Measurements from ENCODE around the gene GNG3.
"Not testable (repeated sequence)": the region's sequence is repeated elsewhere in the genome, so short reads cannot be mapped to it uniquely, and the experiment has no call there.

GNG3 gene

GRCh38 chr11:62721994-62722393 is 14.5 kb downstream of the GNG3 start:
- DNase-seq: no peak

DNA sequence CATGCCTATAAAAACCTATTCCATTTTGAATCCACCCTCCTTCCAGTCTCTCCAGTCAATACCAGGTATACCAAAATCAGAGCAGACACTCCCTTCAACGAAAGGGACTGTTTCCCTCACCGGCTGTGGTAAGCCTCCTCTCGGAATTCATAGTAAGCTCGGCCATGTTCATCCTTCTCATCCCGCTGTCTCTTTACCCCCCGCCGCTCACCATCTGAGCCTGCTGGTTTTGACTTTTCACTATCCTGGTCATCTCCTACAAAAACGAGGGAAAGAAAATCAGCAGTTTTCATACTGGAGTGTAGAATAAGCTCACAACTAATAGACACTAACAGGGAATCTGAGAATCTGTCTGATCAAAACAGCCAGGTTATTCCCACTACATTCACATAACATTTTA is 16.7 kb downstream of the GNG3 start:
- no peak for DNase-seq

DNA sequence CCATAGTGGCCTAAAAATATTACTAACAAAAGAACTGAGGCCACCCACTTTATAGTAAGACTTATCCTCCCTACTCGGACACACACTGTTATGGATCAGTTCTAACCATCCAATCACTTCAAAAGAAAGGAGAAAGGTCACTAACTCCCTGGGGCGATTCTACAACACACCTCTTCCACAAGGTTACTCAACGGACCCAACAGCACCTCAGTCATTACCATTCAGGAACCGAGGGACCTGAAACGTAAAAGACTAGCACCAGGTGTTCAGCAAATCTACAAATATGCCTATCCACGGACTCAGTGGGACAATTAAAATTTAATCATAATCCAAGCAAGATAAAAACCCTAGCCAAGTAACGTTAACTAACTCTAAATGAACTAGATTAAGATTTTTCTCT is 18.2 kb downstream of the GNG3 start:
- DNase-seq: no peak

GRCh38 chr11:62726156-62726914 is 18.9 kb downstream of the GNG3 start:
- DNase-seq: no peak

GRCh38 chr11:62726915-62727164 is 19.4 kb downstream of the GNG3 start:
- no peak for DNase-seq

GRCh38 chr11:62727165-62727871 is 19.8 kb downstream of the GNG3 start, which contains the start of gene HNRNPUL2:
HNRNPUL2 (minus strand) TSS chr11:62727457; CDS start chr11:62727156, 301 bp downstream.
- peak; percentile 98 for DNase-seq

DNA sequence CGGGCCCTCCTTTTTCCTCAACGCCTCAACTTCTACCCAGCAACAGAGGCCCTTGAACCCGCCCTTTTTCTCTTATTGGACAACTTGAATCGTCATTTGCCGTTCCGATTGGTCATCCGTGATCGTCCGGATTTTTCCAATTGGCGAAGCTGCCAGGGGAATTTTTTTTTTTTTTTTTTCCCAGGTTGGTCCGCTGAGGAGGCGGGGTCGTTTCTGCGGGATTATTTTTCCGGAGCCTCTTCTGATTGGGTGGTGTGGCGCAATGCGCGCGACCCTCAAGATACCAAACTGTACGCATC is 20.3 kb downstream of the GNG3 start:
- DNase-seq: peak; percentile 91

DNA sequence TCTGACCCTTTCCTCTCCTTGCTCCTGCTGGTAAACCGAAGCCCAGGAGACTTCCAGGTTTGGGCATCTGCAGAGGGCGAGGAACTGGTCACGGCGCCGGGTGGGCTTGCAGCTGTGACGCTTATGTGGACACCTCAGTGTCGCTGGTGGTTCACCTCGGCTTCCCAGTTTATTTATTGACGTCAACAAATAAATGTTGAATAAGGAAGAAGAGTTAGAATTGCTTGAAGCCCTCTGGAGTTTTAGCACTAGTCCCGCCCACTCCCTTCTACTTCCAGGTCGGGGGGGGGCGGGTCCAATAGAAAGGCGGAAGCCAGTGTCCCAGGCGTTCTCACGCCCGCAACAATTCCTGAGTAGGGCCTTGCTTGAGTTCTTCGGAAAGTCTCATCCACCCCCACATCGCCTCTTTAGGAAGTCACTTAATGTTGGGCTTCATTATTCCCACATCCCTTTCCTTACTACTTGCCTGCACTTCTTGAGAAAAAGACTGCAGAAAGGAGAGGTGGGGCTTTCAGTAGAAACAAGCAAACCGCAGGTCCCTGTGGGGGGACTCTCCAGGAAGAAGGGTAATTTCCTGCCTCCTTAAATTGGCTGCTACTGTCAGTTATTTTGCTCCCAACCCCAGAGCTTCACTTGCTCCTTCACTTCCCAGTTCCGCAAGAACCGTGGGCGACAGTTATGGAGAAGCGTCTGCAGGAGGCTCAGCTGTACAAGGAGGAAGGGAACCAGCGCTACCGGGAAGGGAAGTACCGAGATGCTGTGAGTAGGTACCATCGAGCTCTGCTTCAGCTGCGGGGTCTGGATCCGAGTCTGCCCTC is 20.9 kb downstream of the GNG3 start, which contains the start of gene TTC9C:
TTC9C (plus strand) TSS at position 316 of the 818 bp plus-strand sequence; CDS start at position 679, 363 bp downstream.
- peak; percentile 92 for DNase-seq

GRCh38 chr11:62730076-62730475 is 22.6 kb downstream of the GNG3 start:
- not testable (repeated sequence) for DNase-seq

DNA sequence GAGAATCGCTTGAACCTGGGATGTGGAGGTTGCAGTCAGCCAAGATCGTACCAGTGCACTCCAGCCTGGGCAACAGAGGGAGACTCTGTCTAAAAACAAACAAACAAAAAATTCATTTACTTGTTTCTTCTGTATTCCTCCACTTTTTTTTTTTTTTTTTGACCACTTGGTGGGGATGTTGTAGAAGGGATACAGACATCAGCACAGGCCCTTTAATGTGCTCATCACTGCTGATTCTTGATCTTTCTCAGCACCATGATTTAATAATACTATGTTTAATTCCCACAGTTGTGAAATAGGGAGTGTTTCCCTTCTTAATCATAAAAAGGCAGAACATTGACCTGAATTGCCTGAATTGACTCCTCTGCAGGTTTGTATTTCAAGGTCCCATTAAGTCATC is 25.4 kb downstream of the GNG3 start:
- no peak for DNase-seq

GRCh38 chr11:62737196-62737595 is 29.7 kb downstream of the GNG3 start:
- DNase-seq: no peak

- no peak for DNase-seq
Observed at GRCh38 chr11:62747475-62748160, 40.1 kb downstream of the GNG3 start.

GRCh38 chr11:62749931-62750330 is 42.5 kb downstream of the GNG3 start:
- DNase-seq: not testable (repeated sequence)

DNA sequence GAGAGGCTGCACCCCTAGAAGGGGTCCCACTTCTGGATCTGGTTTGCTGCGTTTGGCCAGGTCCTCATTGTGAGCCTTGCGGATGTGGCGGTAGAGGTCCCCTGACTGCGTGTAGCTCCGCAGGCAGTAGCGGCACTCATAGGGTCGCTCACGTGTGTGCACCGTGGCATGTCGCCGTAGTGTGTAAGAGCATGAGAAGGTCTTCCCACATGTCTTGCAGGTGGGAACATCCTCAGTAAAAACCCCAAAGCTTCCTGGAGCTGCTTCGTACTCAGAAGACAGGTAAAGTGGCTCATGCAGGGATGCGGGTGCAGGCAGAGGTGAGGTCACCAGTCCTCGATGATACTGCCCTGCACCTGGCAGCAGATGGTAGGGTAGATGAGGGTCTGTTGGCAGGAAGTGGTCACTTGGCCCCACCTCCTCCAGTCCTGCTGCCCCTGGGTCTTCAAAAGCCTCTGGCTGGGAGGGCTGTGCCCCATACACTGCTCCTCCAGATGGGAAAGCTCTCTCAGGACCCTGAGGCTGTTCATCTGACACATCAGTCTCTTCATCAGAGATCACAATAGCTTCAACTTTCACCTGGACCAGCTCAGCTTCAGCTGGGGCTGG is 44.8 kb downstream of the GNG3 start:
- no peak for DNase-seq

GRCh38 chr11:62752994-62753735 is 45.7 kb downstream of the GNG3 start:
- no peak for DNase-seq

DNA sequence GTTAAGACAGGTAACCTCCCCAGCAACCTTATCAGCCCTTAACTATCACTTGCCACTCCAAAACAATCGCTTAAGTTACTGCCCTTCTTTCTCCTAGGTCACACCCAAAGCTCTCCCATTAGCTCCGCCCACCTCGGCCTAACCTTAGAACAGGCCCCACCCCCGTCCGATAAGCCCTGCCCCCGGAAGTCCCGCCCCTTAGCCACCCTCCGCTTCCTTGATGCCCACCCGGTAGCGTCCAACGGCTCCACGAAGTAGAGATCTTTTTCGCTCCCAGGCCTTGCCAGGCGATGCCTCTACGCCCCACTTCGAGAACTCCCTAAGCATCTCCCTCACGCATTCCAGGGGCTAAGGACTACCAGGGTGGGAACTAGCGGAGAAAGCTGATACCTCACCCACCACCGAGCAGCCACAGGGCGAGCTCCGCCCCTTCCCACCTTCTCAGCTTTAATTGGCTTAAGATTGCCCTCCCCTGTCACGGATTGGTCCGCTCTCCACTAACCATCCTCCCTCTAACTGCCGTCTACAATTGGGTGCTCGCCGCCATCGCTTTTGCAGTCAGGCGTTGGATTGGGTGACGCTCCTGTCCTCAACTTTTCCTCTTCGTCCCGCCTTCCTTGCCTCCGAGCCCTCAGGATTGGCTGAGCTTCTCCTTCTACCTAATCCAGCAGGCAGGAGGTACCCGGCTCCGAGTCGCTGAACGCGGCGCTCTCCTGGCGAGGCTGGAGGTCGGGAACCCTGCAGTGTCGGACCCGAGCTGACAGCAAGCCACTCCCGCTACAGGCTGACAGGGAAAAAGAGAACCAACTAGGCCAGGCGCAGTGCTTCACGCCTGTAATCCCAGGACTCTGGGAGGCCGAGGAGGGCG is 46.5 kb downstream of the GNG3 start, which contains the start of gene ZBTB3:
ZBTB3 (minus strand) TSS at position 425 of the 868 bp plus-strand sequence. CDS start 496 bp downstream, outside the sequence.
- DNase-seq: peak; percentile 97

- DNase-seq: no peak
Observed at GRCh38 chr11:62755086-62755615, 47.7 kb downstream of the GNG3 start.

DNA sequence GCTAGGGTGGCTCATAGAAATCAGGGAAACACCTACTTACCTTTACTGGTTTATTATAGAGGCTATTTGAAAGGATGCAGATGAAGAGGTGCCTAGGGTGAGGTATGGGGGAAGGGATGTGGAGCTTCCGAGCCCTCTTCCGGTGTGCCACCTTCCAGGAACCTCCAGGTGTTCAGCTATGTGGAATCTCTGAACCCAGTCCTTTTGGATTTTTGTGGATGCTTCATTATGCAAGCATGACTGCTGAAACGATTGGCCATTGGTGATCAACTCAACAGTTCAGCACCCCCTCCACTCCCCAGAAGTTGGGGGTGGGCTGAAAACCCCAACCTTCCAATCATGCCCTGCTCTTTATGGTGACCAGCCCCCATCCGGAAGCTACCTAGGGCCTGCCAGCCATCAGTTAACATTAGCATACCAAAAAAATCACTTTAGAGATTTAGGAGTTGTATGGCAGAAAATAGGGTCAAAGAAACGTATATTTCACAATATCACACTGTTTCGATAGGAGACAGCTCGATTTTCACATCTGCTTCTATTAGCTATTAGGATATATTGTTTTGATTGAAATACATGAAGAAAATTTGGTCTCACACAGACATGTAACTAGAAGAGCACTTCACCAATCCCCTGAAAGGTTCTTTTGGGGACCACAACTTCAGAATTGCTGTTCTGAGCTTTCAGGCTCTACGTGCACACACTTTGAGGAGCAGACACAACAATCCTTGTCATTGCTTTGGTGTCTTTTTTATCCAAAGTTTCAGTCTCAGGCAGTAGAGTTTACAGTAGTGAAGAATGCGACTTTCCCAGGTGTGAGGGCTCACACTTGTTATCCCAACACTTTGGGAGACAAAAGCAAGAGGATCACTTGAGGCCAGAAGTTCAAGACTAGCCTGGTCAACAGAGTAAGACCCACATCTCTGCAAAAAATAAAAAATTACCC is 50.6 kb downstream of the GNG3 start:
- DNase-seq: no peak

Measured in right forelimb (tissue), 1 donor.